NCI-H2171 treated with DMSO at 0.1 percent for 48 hours (cell line): ENCODE measurements around the gene KLHL3.

Experiments
- DNase-seq: peaks from one replicate; lab custom pipeline; 2025; lab: John Stamatoyannopoulos, UW

The KLHL3 gene

GRCh38 chr5:137611794-137612435 lies 124.0 kb downstream of the KLHL3 start:
- no peak for DNase-seq

- no peak for DNase-seq
These were observed 124.8 kb downstream of the KLHL3 start for GRCh38 chr5:137611011-137611580.

GRCh38 chr5:137610598-137610997 lies 125.3 kb downstream of the KLHL3 start:
- no peak for DNase-seq

- no peak for DNase-seq
These were observed 126.8 kb downstream of the KLHL3 start for GRCh38 chr5:137609127-137609526.

- DNase-seq: no peak
These were observed 128.1 kb downstream of the KLHL3 start for GRCh38 chr5:137607771-137608170.

GRCh38 chr5:137606401-137606800 lies 129.5 kb downstream of the KLHL3 start:
- DNase-seq: no peak

GRCh38 chr5:137605411-137605810 lies 130.5 kb downstream of the KLHL3 start:
- peak; percentile 68 for DNase-seq

GRCh38 chr5:137604348-137605095 lies 131.4 kb downstream of the KLHL3 start:
- DNase-seq: peak; percentile 19

- DNase-seq: no peak
These were observed 132.0 kb downstream of the KLHL3 start for GRCh38 chr5:137603891-137604290.

GRCh38 chr5:137603356-137603755 lies 132.5 kb downstream of the KLHL3 start:
- no peak for DNase-seq

- no peak for DNase-seq
These were observed 133.1 kb downstream of the KLHL3 start for GRCh38 chr5:137602721-137603273.

GRCh38 chr5:137600721-137601360 lies 135.0 kb downstream of the KLHL3 start:
- DNase-seq: no peak

GRCh38 chr5:137599457-137599856 lies 136.4 kb downstream of the KLHL3 start:
- no peak for DNase-seq

GRCh38 chr5:137598399-137598798 lies 137.5 kb downstream of the KLHL3 start:
- peak; percentile 49 for DNase-seq

GRCh38 chr5:137596941-137597340 lies 138.9 kb downstream of the KLHL3 start:
- no peak for DNase-seq

GRCh38 chr5:137595396-137596079 lies 140.4 kb downstream of the KLHL3 start:
- no peak for DNase-seq

GRCh38 chr5:137594717-137595116 lies 141.2 kb downstream of the KLHL3 start:
- no peak for DNase-seq

- no peak for DNase-seq
These were observed 143.6 kb downstream of the KLHL3 start for GRCh38 chr5:137592317-137592716.

GRCh38 chr5:137589185-137589584 lies 146.7 kb downstream of the KLHL3 start:
- DNase-seq: no peak

GRCh38 chr5:137587919-137588318 lies 148.0 kb downstream of the KLHL3 start:
- DNase-seq: no peak

GRCh38 chr5:137584262-137584661 lies 151.6 kb downstream of the KLHL3 start:
- DNase-seq: no peak

- DNase-seq: no peak
These were observed 152.8 kb downstream of the KLHL3 start for GRCh38 chr5:137583129-137583528.
